SH-SY5Y (cell line): ENCODE measurements around the gene PDGFB.

Source experiments
- GATA2 ChIP-seq: IDR thresholded peaks from 2 replicates; pipeline ENCODE4 v1.6.1; 2011; ENCODE audit warnings: mild to moderate bottlenecking, low read depth, low read length
- GATA3 ChIP-seq: IDR thresholded peaks from 2 replicates; pipeline ENCODE4 v1.6.1; 2011; ENCODE audit warnings: low read depth, mild to moderate bottlenecking, low read length, moderate library complexity

DNA sequence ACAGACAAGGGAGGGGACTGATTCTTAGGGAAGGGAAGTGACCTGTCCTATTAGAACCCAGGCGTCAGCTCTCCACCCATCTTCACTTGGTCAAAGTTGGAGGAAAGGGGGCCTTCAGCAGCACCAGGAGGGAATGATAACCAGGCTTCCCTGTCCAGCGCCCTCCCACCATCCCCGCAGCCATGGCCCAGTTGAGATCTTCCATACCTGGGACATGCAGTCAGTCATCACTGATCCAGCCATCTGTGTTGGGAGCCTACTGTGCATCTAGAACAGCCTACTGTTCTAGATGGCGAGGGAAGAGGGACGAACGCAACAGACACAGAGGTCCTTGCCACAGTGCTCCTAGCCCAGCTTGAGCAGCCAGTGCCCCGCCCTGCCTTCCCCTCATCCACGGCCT lies 40.6 kb downstream of the PDGFB start:
- TF ChIP-seq GATA2 (no peak), GATA3 (no peak)
